H9 (cell line): ENCODE measurements around the gene RBBP4. TPM values are rescaled to one million over a fixed set of nuclear protein-coding genes. Genes with fewer than 3 reads are reported as not detected.

Experiments
- DNase-seq: peaks from one replicate; pipeline ENCODE4 v3.0.0-alpha.2; 2017
- H2AFZ ChIP-seq: one replicate; pipeline ENCODE4 v1.6.1; 2013; ENCODE audit warnings: mild to moderate bottlenecking, low read length, control low read depth, moderate library complexity
- H2AK5ac ChIP-seq: 2 replicates; pipeline ENCODE4 v1.6.1; 2013; ENCODE audit warnings: low read length, control low read depth, mixed read lengths; ENCODE audit not compliant: insufficient read length
- H2BK120ac ChIP-seq: one replicate; pipeline ENCODE4 v1.6.1; 2013; ENCODE audit warnings: low read depth, mild to moderate bottlenecking, low read length, control low read depth, inconsistent platforms; ENCODE audit not compliant: poor library complexity, severe bottlenecking
- H2BK12ac ChIP-seq: 2 replicates; pipeline ENCODE4 v1.6.1; 2013; ENCODE audit warnings: low read length, control low read depth, mixed read lengths, low read depth; ENCODE audit not compliant: insufficient read length
- H2BK15ac ChIP-seq: 2 replicates; pipeline ENCODE4 v1.6.1; 2013; ENCODE audit warnings: low read depth, low read length, control low read depth
- H2BK20ac ChIP-seq: one replicate; pipeline ENCODE4 v1.6.1; 2013; ENCODE audit warnings: low read depth, mild to moderate bottlenecking, low read length, control low read depth, inconsistent platforms; ENCODE audit not compliant: poor library complexity, severe bottlenecking
- H2BK5ac ChIP-seq: 2 replicates; pipeline ENCODE4 v1.6.1; 2013; ENCODE audit warnings: low read length, control low read depth, mixed read lengths; ENCODE audit not compliant: insufficient read length
- H3K14ac ChIP-seq: 2 replicates; pipeline ENCODE4 v1.6.1; 2013; ENCODE audit warnings: low read length, control low read depth; ENCODE audit not compliant: insufficient read depth
- H3K18ac ChIP-seq: 2 replicates; pipeline ENCODE4 v1.6.1; 2013; ENCODE audit warnings: low read depth, mild to moderate bottlenecking, mixed read lengths, low read length, control low read depth; ENCODE audit not compliant: insufficient read length
- H3K23ac ChIP-seq: 2 replicates; pipeline ENCODE4 v1.6.1; 2013; ENCODE audit warnings: low read length, control low read depth, mixed read lengths, low read depth; ENCODE audit not compliant: insufficient read length
- H3K23me2 ChIP-seq: 2 replicates; pipeline ENCODE4 v1.6.1; 2013; ENCODE audit warnings: low read depth, mild to moderate bottlenecking, mixed read lengths, low read length, control low read depth; ENCODE audit not compliant: insufficient read length, poor library complexity, severe bottlenecking
- H3K27ac ChIP-seq: 2 replicates; pipeline ENCODE4 v1.5.1; 2013; ENCODE audit warnings: low read length, control low read depth, mixed read lengths, low read depth; ENCODE audit not compliant: insufficient read length
- H3K27me3 ChIP-seq: 2 replicates; pipeline ENCODE4 v1.6.1; 2013; ENCODE audit warnings: low read length, control low read depth, inconsistent platforms; ENCODE audit not compliant: insufficient read depth
- H3K4ac ChIP-seq: 2 replicates; pipeline ENCODE4 v1.6.1; 2013; ENCODE audit warnings: low read depth, mild to moderate bottlenecking, control low read depth, inconsistent platforms, low read length, moderate library complexity
- H3K4me1 ChIP-seq: 2 replicates; pipeline ENCODE4 v1.6.1; 2013; ENCODE audit warnings: low read length, control low read depth, inconsistent platforms; ENCODE audit not compliant: insufficient read depth
- H3K4me2 ChIP-seq: 2 replicates; pipeline ENCODE4 v1.6.1; 2013; ENCODE audit warnings: low read length, control low read depth, mixed read lengths; ENCODE audit not compliant: insufficient read length, insufficient read depth
- H3K56ac ChIP-seq: 2 replicates; pipeline ENCODE4 v1.6.1; 2013; ENCODE audit warnings: low read depth, mild to moderate bottlenecking, mixed read lengths, low read length, control low read depth; ENCODE audit not compliant: insufficient read length
- H3K79me1 ChIP-seq: 2 replicates; pipeline ENCODE4 v1.6.1; 2013; ENCODE audit warnings: low read depth, mild to moderate bottlenecking, moderate library complexity, low read length, control low read depth, inconsistent platforms; ENCODE audit not compliant: insufficient read depth, poor library complexity, severe bottlenecking
- H3K79me2 ChIP-seq: 2 replicates; pipeline ENCODE4 v1.6.1; 2013; ENCODE audit warnings: low read length, control low read depth, inconsistent platforms; ENCODE audit not compliant: insufficient read depth
- H3K9ac ChIP-seq: 2 replicates; pipeline ENCODE4 v1.6.1; 2013; ENCODE audit warnings: low read length, control low read depth, mixed read lengths; ENCODE audit not compliant: insufficient read length; ENCODE audit errors: extremely low read depth
- H3K9me3 ChIP-seq: one replicate; pipeline ENCODE4 v1.6.1; 2013; ENCODE audit warnings: low read depth, low read length, inconsistent platforms; ENCODE audit not compliant: control insufficient read depth
- H3T11ph ChIP-seq: one replicate; pipeline ENCODE4 v1.6.1; 2013; ENCODE audit warnings: mild to moderate bottlenecking, low read length, control low read depth, inconsistent platforms
- H4K20me1 ChIP-seq: one replicate; pipeline ENCODE4 v1.6.1; 2013; ENCODE audit not compliant: control insufficient read depth, insufficient read length, insufficient read depth
- H4K5ac ChIP-seq: 2 replicates; pipeline ENCODE4 v1.6.1; 2013; ENCODE audit warnings: low read depth, mild to moderate bottlenecking, mixed read lengths, low read length, control low read depth; ENCODE audit not compliant: insufficient read length
- H4K8ac ChIP-seq: replicated peaks from 2 replicates; pipeline ENCODE4 v1.6.1; 2013; ENCODE audit warnings: low read length, control low read depth, mixed read lengths, low read depth; ENCODE audit not compliant: insufficient read length
- H4K91ac ChIP-seq: 2 replicates; pipeline ENCODE4 v1.6.1; 2013; ENCODE audit warnings: low read depth, mild to moderate bottlenecking, moderate library complexity, mixed read lengths, low read length, control low read depth; ENCODE audit not compliant: insufficient read length
- H3K27ac Mint-ChIP-seq, 3 experiments: 2 replicates in 2 of 3; 3 replicates in 1 of 3; pipeline ENCODE4 v1.8.0; 2020 to 2021; ENCODE audit warnings: mixed read lengths in 3 of 3, mild to moderate bottlenecking in 1 of 3, moderate library complexity in 1 of 3
- H3K27me3 Mint-ChIP-seq: 2 replicates; pipeline ENCODE4 v1.8.0; 2021; ENCODE audit warnings: low read depth, mild to moderate bottlenecking, moderate library complexity, mixed read lengths
- H3K36me3 Mint-ChIP-seq, 3 experiments: 2 replicates in 2 of 3; 3 replicates in 1 of 3; pipeline ENCODE4 v1.8.0; 2020 to 2021; ENCODE audit warnings: low read depth in 3 of 3, mixed read lengths in 3 of 3; ENCODE audit not compliant: insufficient read depth in 1 of 3
- H3K4me1 Mint-ChIP-seq, 2 experiments: 2 replicates each; pipeline ENCODE4 v1.8.0; 2020; ENCODE audit warnings: mixed read lengths in 2 of 2
- H3K4me3 Mint-ChIP-seq, 2 experiments: 2 replicates in 1 of 2; 3 replicates in 1 of 2; pipeline ENCODE4 v1.8.0; 2020 to 2021; ENCODE audit warnings: mild to moderate bottlenecking in 2 of 2, mixed read lengths in 2 of 2, moderate library complexity in 1 of 2
- H3K9me3 Mint-ChIP-seq, 2 experiments: 2 replicates in 1 of 2; 3 replicates in 1 of 2; pipeline ENCODE4 v1.8.0; 2020; ENCODE audit warnings: mild to moderate bottlenecking in 2 of 2, mixed read lengths in 2 of 2, moderate library complexity in 1 of 2
- WGBS: extraction: QIAGEN DNeasy Blood & Tissue Kit; methylation state at CpG from one replicate; pipeline ENCODE4 v1.1.7; 2013; ENCODE audit warnings: missing lambda C conversion rate, low lambda C conversion rate, mixed read lengths; ENCODE audit not compliant: insufficient read length; ENCODE audit errors: extremely low coverage; 5-methylcytosine and 5-hydroxymethylcytosine counted together
- total RNA-seq: library from RNA; stranded (reverse); gene quantifications from 2 replicates; pipeline ENCODE4 v1.2.1, GENCODE V29; 2021
- TF ChIP-seq, protein P1 (sequence below): fragments of 200-600 bp; sonication (generic); conservative IDR thresholded peaks from 3 replicates; pipeline ENCODE4 v1.8.0; 2021; ENCODE audit warnings: antibody characterized with exemption, mild to moderate bottlenecking

Gene RBBP4
- total RNA-seq, 1 experiment from 2014 or later, result 416 TPM

DNA sequence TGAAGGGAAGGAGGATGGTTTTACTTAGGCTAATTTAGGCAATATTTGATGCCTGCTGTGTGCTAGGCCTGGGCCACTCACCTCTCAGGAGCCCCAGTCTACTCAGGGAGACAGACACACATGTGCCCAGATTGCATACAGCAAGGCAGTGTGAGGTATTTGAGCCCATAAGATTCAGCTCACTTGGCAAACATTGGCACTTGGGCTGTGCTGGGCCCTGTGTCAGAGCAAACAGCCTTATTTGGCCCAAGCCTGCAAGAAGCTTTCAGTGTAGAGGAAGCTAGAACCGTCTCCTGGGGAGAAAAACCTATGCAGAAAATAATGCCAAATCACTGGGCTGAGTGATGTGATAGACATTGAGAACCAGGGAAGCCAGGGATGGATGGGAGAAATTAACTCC lies 55.5 kb downstream of the RBBP4 start:
- Histone ChIP-seq H4K20me1 (no peaks in the 10 kb centered on the region), H4K91ac (no peak overlapping the region), H3K4me2 (no peak overlapping the region), H4K8ac (no peak overlapping the region), H3K27me3 (peaks cover 5% of the 10 kb centered on the region; the same call in 1 of the 2 replicates), H3K23ac (no peak overlapping the region), H3K79me1 (no peaks in the 10 kb centered on the region), H3K56ac (no peak overlapping the region), H2BK20ac (no peak overlapping the region), H3K14ac (no peak overlapping the region), H3K4ac (no peak overlapping the region), H4K5ac (no peak overlapping the region), H2AFZ (no peak overlapping the region), H2BK12ac (no peak overlapping the region), H2BK5ac (no peak overlapping the region), H3K27ac (no peak overlapping the region), H3K4me1 (no peaks in the 10 kb centered on the region; the same call in 1 of the 2 replicates), H2BK15ac (no peak overlapping the region), H3K18ac (no peak overlapping the region), H2BK120ac (no peak overlapping the region), H3T11ph (no peak overlapping the region), H3K9me3 (no peaks in the 10 kb centered on the region), H2AK5ac (no peak overlapping the region), H3K23me2 (peaks cover 10% of the 10 kb centered on the region), H3K9ac (no peak overlapping the region), H3K79me2 (no peaks in the 10 kb centered on the region)
- Mint-ChIP-seq H3K9me3 (no peaks in the 10 kb centered on the region), H3K4me3 (no peak overlapping the region), H3K27me3 (peaks cover 40% of the 10 kb centered on the region), H3K4me1 (peaks cover 12 to 13% of the 10 kb centered on the region in 2 experiments), H3K36me3 (peaks cover 0 to 1% (median 0%) of the 10 kb centered on the region in 3 experiments; a peak in 1 of 7 replicates), H3K27ac (no peak overlapping the region)
- TF ChIP-seq, protein P1, sequence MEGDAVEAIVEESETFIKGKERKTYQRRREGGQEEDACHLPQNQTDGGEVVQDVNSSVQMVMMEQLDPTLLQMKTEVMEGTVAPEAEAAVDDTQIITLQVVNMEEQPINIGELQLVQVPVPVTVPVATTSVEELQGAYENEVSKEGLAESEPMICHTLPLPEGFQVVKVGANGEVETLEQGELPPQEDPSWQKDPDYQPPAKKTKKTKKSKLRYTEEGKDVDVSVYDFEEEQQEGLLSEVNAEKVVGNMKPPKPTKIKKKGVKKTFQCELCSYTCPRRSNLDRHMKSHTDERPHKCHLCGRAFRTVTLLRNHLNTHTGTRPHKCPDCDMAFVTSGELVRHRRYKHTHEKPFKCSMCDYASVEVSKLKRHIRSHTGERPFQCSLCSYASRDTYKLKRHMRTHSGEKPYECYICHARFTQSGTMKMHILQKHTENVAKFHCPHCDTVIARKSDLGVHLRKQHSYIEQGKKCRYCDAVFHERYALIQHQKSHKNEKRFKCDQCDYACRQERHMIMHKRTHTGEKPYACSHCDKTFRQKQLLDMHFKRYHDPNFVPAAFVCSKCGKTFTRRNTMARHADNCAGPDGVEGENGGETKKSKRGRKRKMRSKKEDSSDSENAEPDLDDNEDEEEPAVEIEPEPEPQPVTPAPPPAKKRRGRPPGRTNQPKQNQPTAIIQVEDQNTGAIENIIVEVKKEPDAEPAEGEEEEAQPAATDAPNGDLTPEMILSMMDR, result no peak
- DNase-seq, result no peak
- no CpG with 5 or more reads among the region's 1 CpG for WGBS
